Activated T-helper 1 cell treated with anti-CD3 and anti-CD28 coated beads, Interleukin-2, amount 50 U/mL, for 16 hours (primary cell): Measurements from ENCODE around the gene WFDC13.
"Not testable (repeated sequence)": the region's sequence is repeated elsewhere in the genome, so short reads cannot be mapped to it uniquely, and the experiment has no call there.

Experiments
- DNase-seq, 2 donors: peaks; one replicate each; pipeline ENCODE4 v3.0.0-alpha.2; 2020; ENCODE audit warnings: low read depth in 1 of 2, low spot score in 1 of 2

The WFDC13 gene, protein sequence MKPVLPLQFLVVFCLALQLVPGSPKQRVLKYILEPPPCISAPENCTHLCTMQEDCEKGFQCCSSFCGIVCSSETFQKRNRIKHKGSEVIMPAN

DNA sequence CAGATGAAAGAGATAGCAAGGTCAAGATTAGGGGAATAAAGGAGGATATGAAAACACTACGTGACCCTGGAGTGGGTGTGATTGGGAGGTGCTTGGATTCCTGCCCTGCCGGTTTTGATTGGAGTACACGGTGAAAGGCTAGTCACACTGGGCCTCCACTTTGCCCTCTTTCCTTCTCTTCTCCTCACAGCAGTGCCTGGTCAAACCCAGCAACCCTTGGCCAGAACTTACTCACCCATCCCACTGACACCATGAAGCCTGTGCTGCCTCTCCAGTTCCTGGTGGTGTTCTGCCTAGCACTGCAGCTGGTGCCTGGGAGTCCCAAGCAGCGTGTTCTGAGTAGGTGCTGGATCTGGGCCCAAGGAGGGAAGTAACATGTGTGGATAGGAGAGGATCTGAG is at the start of gene WFDC13:
Gene WFDC13, plus strand, starts transcription at position 166 of the 400 bp plus-strand sequence. Its CDS starts 86 bp downstream, at position 252.
- DNase-seq, result no peak

DNA sequence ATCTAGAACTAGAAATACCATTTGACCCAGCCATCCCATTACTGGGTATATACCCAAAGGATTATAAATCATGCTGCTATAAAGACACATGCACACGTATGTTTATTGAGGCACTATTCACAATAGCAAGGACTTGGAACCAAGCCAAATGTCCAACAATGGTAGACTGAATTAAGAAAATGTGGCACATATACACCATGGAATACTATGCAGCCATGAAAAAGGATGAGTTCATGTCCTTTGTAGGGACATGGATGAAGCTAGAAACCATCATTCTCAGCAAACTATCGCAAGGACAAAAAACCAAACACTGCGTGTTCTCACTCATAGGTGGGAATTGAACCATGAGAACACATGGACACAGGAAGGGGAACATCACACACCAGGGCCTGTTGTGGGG is 44.8 kb upstream of the WFDC13 start:
- not testable (repeated sequence) for DNase-seq

DNA sequence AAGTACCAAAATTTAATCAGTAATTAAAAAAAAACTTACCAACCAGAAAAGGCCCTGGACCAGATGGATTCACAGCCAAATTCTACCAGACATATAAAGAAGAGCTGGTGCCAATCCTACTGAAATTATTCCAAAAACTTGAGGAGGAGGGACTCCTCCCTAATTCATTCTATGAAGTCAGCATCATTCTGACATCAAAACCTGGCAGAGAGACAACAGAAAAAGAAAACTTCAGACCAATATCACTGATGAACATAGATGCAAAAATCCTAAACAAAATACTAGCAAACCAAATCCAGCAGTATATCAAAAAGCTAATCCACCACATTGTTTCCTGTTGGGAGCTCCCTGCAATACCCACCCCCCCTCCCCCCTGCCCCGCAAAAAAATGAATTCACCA is 31.7 kb upstream of the WFDC13 start, which contains the start of gene WFDC11:
Gene WFDC11, minus strand, starts transcription at position 101 of the 400 bp plus-strand sequence. CDS start 19,639 bp downstream, outside the sequence.
- no peak for DNase-seq

DNA sequence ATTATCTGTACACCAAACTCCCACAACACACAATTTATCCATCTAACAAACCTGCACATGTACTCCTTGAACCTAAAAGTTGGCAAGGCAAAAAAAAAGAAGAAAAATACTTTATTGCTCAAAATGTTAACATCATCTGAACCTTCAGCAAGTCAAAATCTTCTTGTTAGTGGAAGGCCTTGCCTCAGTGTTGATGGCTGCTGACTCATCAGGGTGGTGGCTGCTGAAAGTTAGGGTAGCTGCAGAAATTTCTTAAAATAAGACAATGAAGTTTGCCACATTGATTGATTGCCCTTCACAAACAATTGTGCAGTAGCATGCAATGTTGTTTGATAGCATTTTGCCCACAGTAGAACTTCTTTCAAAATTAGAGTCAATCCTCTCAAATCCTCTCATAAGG is 29.1 kb upstream of the WFDC13 start:
- no peak for DNase-seq

DNA sequence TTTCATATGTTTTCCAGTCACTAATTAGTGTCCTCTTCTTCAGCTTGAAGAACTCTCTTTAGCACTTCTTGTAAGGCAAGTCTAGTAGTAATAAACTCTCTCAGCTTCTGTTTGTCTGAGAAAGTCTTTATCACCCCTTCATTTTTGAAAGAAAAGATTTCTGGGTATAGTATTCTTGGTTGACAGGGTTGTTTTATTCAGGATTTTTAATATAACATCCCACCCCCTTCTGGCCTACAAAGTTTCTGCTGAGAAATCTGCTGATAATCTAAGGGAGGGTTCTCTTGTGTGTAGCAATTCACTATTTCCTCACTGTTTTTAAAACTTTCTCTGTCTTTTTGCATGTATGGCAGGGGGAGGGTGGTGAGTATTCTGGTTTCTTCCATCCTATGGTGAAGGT is 22.2 kb upstream of the WFDC13 start:
- DNase-seq, result no peak

DNA sequence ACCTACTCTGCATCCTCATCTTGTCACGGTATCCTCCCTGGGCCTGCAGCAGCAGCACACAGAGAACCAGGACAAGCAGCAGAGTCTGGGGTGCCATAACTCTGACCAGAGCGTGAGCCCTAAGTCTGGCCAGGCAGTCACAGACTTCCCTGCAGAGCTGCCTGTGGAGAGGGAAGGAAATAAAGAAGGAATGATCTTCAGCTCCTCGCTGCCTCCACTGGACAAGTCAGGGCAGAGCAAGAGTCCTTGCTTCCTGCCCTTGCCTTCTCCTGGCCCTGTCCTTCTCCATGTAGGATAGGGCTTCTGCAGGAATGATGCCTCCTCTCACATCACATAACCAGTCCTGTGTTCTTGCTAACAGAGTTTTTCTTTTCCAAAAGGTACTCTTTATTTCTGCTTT is 15.9 kb upstream of the WFDC13 start:
- no peak for DNase-seq

DNA sequence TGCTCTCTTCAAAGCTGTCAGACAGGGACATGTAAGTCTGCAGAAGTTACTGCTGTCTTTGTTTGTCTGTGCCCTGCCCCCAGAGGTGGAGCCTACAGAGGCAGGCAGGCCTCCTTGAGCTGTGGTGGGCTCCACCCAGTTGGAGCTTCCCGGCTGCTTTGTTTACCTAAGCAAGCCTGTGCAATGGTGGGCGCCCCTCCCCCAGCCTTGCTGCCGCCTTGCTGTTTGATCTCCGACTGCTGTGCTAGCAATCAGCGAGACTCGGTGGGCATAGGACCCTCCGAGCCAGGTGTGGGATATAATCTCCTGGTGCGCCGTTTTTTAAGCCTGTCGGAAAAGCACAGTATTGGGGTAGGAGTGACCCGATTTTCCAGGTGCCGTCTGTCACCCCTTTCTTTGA is 8.5 kb upstream of the WFDC13 start:
- DNase-seq, result not testable (repeated sequence)

DNA sequence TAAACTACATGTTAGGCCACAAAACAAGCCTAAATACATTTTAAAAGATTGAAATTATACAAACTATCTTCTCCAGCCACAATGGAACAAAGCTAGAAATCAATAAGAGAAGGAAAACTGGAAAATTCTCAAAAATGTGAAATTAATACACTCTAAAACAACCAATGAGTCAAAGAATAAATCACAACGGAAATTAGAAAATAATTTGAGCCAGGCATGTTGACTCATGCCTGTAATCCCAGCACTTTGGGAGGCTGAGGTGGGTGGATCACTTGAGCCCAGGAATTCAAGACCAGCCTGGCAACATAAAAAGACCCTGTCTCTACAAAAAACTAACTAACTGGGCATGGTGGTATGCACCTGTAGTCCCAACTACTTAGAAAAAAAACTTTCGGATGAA is 6.3 kb upstream of the WFDC13 start:
- DNase-seq, result no peak

DNA sequence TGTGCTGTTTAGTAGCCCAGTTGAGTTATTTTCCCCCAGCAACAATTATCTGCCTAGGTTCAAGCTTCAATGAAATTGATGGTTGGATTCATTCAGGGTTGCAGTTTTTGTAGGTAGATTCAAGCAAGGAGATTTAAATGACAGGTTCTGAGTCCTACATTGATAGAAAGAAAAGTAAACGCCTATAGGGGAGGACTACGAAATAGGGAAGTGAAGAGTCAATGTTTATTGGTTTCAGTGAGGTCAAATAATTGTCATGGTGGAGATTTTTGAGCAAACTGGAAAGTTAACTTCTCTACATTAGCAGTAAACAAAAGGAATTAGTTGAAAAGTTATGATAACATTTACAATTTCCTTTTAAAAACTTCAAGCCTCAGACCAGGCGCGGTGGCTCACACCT is 734 bp upstream of the WFDC13 start:
- no peak for DNase-seq

DNA sequence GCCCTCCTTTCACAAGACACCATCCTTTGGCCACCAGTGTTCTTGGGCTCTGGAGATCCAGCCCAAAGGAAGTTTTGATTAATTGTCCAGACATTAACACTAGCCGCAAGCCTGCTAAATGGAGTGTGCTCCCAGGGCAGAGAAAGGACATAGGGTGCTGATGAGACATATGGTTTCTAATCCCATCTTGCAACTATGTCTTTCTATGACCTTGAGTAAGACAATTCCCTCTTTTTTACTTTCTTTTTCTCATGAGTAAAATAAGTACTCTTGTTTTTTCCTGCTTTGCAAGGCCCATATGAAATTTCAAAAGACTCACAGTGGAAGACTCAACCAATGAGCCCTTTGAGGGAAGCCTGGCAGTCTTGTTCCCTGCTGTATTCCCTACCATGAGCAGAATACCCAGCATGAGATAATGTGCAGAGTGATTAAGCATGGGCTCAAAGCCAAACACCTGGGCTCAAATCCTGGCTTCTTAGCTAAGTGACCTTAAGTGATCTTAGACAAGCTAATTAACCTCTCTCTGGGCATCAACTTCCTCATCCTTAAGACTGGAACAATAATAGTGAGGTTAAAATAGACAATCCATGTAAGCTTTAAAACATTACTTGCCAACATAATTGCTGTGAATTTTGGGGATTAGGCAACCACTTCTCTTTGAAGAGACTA is 3.3 kb downstream of the WFDC13 start, which contains the start of gene WFDC10B:
Gene WFDC10B, minus strand, starts transcription at position 51 of the 669 bp plus-strand sequence. CDS start 19,027 bp downstream, outside the sequence.
- DNase-seq, result no peak

DNA sequence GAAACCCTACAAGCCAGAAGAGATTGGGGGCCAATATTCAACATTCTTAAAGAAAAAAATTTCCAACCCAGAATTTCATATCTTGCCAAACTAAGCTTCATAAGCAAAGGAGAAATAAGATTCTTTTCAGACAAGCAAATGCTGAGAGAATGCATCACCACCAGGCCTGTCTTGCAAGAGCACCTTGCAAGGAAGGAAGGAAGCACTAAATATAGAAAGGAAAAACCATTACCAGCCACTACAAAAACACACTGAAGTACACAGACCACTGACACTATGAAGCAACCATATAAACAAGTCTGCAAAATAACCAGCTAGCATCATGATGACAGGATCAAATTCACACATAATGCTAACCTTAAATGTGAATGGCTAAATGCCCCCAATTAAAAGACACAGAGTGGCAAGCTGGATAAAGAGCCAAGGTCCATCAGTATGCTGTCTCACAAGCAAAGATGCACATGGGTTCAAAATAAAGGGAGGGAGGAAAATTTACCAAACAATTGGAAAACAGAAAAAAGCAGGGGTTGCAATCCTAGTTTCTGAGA is 14.4 kb downstream of the WFDC13 start:
- DNase-seq, result not testable (repeated sequence)

DNA sequence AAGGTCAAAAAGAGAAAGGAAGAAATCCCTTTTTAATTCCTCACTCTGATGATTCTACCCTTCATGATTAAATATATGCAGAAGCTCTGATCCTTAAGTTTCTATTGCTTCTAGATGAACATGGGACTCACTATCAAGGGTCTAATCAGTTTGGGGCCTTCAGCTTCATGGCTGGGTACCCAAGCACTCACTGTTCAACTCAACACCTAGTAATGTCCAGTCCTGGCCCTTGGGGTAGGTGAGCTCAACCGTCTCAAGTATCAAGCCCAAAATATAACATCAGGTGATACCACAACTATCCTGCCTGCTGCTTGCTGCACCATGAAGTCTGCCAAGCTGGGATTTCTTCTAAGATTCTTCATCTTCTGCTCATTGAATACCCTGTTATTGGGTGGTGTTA is 20.2 kb downstream of the WFDC13 start, which contains the start of gene SPINT4:
Gene SPINT4, plus strand, starts transcription at position 301 of the 400 bp plus-strand sequence. Its CDS starts 21 bp downstream, at position 322.
- DNase-seq, result no peak

DNA sequence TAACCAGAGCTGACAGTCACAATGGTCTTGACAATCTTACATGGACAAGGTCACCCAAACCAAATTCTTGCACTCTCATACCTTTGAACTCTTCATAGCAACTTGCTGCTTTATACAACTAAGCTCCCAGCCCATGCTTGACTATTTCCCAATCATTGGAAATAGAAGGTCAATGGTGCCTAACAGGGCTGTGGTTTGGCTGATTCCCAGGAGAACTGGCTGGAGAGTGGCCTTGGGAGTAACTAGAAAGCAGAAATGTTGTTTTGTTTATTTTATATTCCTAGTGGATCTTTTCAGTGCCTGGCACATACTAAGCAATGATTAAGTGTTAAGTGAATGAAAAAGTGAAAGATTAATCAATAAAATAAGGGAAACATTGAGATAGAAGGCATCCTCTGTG is 23.3 kb downstream of the WFDC13 start:
- DNase-seq, result no peak

DNA sequence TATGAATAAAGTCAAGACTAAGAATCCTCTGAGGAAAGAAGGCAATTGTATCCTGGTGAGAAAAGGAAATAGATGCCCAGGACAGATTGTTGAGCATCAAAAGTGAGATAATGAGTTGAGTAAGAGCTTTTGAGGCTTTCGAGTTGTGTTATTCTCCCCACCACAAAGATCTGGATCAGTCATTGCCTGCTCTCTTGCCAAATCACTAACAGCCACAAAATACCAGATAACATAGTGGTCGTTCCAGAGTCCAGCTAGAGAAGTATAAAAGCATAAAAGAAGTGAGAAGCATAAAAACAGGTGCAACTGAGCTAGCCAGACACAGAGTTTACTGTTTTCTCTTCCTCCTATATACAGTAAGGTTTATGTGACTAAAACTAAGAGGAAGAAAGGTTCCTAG is 25.2 kb downstream of the WFDC13 start:
- DNase-seq, result no peak

DNA sequence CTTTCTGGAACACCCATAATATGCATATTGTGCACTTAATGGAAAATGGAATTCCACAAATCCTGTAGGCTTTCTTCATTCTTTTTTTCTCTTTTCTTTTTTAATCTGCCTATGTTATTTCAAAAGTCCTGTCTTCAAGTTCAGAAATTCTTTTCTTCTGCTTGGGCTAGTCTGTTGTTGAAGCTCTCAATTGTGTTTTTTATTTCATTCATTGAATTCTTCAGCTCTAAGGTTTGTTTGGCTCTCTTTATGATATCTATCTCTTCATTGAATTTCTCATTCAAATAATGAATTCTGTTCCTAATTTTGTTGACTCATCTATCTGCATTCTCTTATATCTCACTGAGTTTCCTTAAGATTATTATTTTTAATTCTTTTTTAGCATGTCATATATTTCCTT is 30.4 kb downstream of the WFDC13 start:
- DNase-seq, result no peak

DNA sequence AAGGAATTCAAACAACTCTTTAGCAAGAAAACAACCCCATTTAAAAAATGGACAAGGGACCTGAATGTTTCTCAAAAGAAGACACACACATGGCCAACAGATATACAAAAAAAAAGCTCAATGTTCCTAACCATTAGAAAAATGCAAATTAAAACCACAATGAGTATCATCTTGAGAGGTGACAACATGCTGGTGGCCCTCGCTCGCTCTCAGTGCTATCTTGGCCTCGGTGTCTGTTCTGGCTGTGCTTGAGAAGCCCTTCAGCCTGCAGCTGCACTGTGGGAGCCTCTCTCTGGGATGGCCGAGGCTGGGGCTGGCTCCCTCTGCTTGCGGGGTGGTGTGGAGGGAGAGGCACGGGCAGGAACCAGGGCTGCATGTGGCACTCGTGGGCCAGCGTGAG is 33.7 kb downstream of the WFDC13 start:
- no peak for DNase-seq

DNA sequence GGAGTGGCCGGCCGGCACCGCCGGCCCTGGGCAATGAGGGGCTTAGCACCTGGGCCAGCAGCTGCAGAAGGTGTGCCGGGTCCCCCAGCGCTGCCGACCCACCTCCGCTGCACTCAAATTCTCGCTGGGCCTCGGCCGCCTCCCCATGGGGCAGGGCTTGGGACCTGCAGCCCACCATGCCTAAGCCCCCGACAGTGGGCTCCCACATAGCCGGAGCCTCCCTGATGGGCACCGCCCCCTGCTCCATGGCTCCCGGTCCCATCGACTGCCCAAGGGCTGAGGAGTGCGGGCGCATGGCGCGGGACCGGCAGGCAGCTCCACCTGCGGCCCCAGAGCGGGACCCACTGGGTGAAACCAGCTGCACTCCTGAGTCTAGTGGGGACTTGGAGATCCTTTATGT is 34.1 kb downstream of the WFDC13 start:
- no peak for DNase-seq

DNA sequence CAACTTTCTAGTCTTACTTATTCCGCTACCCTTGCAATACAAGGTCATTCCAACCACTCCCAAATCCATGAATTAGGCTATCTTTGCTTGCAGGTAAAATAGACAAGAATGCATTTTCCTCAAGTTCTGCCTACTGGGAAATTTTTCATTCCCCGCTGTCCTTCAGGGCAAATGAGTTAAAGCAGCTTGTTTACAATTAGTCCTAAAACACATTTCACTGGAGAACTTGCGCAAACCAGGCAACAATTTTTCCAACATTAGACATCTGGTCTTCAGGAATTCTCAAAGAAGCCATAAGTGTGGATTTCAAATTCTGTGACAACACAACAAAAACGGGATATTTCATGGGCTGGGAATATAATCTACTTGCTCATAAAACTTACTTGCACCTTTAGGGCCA is 40.8 kb downstream of the WFDC13 start:
- DNase-seq, result no peak

DNA sequence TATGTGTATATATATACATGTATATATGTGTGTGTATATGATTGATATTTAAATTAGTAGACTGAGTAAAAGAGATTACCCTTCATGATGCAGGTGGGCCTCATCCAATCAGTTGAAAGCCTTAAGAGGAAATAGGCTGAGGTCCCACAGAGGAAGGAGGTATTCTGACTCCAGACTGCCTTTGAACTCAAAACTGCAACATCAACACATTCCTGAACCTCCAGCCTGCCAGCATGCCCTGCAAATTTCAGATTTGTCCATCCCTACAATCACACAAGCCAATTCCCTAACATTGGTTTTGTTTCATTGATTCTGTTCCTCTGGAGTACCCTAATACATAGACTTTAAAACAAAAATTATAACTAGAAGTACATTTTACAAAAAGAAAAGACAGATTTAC is 43.2 kb downstream of the WFDC13 start:
- DNase-seq, result no peak

DNA sequence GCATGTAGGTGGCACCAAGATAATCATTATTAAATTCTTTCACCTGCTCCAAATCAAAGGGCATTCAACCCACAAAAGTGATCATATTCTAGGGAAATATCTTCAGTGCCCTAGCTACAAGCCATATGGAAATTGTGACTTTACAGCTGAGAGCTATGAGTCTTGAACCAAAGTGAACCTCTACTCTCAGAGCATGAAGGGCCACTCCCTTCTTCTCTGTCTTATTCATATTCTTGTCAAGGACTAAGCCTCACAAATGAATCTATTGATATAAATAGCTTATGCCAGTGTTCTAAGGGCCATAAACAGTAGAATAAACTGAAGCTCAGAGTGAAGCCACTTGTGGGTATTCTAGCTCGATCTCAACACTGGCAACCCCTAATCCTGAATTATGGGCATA is 49.9 kb downstream of the WFDC13 start:
- no peak for DNase-seq

DNA sequence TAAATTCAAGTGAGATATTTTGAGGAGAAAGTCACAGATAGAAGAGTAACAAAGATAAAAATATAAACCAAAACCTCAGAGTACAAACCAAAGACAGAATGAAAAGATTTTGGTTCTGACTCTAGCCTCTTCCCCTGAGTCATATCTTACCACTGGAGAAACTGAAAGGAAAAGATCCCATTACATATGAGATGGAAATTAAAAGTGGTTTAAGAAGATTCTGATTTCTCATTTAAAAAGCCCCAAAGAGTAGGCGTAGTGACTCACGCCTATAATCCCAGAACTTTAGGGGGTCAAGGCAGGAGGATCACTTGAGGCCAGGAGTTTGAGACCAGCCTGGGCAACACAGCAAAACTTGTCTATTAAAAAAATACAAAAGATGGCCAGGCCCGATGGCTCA is 50.9 kb downstream of the WFDC13 start:
- no peak for DNase-seq

DNA sequence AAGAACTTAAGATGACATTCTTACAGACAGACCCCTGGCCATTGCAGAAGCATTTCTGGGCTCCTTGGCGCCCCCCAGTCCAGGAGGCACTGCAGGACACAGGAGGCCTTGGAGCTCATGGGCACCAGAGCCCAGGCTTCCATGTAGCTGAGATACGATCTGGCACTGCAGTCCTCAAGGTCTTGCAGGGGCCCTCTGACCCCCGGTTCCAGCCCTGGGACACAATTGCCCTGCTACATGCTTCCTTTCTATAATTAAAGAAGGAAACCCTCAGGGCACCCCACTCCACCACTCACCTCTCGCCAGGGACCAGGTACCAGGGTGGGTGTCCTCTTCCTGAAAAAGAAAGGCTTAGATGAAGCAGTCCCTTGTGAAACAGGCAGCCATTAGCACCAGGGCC is 56.3 kb downstream of the WFDC13 start:
- no peak for DNase-seq
